Mucosa of descending colon (tissue), 3 donors: Measurements from ENCODE around the gene NUDT13. TPM values are rescaled to one million over a fixed set of nuclear protein-coding genes. Genes with fewer than 3 reads are reported as not detected.

ENCODE experiments used
- ATAC-seq: fragments of 200-7000 bp; cut with Tn5 transposase; one replicate; pipeline ENCODE4 v1.9.1; 2020; ENCODE audit warnings: mild to moderate bottlenecking, moderate library complexity
- DNase-seq, 3 donors: peaks; one replicate each; pipeline ENCODE4 v3.0.0-alpha.2; 2020
- H3K36me3 ChIP-seq: fragments of 200-600 bp; one replicate; pipeline ENCODE4 v1.8.0; 2021; ENCODE audit warnings: low read depth, mild to moderate bottlenecking
- H3K4me1 ChIP-seq: fragments of 200-600 bp; one replicate; pipeline ENCODE4 v1.8.0; 2021; ENCODE audit warnings: low read depth, mild to moderate bottlenecking
- H3K4me3 ChIP-seq: fragments of 200-600 bp; one replicate; pipeline ENCODE4 v1.8.0; 2021; ENCODE audit warnings: mild to moderate bottlenecking
- H3K9me3 ChIP-seq: fragments of 200-600 bp; one replicate; pipeline ENCODE4 v1.8.0; 2021; ENCODE audit warnings: mild to moderate bottlenecking
- CTCF ChIP-seq: fragments of 200-600 bp; IDR thresholded peaks from one replicate; pipeline ENCODE4 v1.8.0; 2022; ENCODE audit warnings: antibody characterized with exemption, mild to moderate bottlenecking
- intact Hi-C, 2 donors: fragments of 100-400 bp; cut with DNase I in 1 of 2; cut with micrococcal nuclease in 1 of 2; formaldehyde crosslinking; loops; one replicate each; pipeline versions ENCODE4 v1.11.0 to v1.11.1; 2022; cut with DNase I, micrococcal nuclease
- total RNA-seq, 3 donors: library from RNA; stranded (reverse); fragmentation: NEBNext Ultra II Directional in 2 of 3; extraction: Animal tissue kit (Norgen Biotek cat#: 25700) in 2 of 3; gene quantifications; one replicate each; pipeline versions ENCODE4 v1.2.1 to v1.2.4, GENCODE V29; 2021 to 2023
- donor health status: DM: no; HTN: no; CAD: no; lungs with moderate emphysema.
- donor health status: DM: no; HTN: no; CAD: no.
- donor health status: DM: no; HTN: yes; CAD: no.

Gene NUDT13
- total RNA-seq, 3 donors from 2014 or later = 3.5 to 5.1 (median 3.6) TPM

- TF ChIP-seq CTCF = no peak
- DNase-seq = no peak
- no peak for ATAC-seq
- H3K36me3 ChIP-seq = no peaks in the 10 kb centered on the region
- H3K4me1 ChIP-seq = no peaks in the 10 kb centered on the region
- intact Hi-C loops = no loop called here
- no peaks in the 10 kb centered on the region for H3K9me3 ChIP-seq
- H3K4me3 ChIP-seq = no peak overlapping the region
Measured at GRCh38 chr10:73119457-73119856, 9.2 kb downstream of the NUDT13 start.

GRCh38 chr10:73119952-73120351 lies 9.7 kb downstream of the NUDT13 start:
- TF ChIP-seq CTCF = no peak
- Histone ChIP-seq H3K36me3 (no peaks in the 10 kb centered on the region), H3K4me3 (no peak overlapping the region), H3K9me3 (no peaks in the 10 kb centered on the region), H3K4me1 (no peaks in the 10 kb centered on the region)
- intact Hi-C loops = no loop called here
- DNase-seq = no peak
- no peak for ATAC-seq

GRCh38 chr10:73126343-73126742 lies 16.1 kb downstream of the NUDT13 start:
- ATAC-seq (no peak), DNase-seq (no peak)
- TF ChIP-seq CTCF = no peak
- Histone ChIP-seq H3K36me3 (no peaks in the 10 kb centered on the region), H3K4me1 (no peaks in the 10 kb centered on the region), H3K9me3 (no peaks in the 10 kb centered on the region), H3K4me3 (no peak overlapping the region)
- intact Hi-C loops = no loop called here

- ATAC-seq = no peak
- Histone ChIP-seq H3K9me3 (no peaks in the 10 kb centered on the region), H3K36me3 (no peaks in the 10 kb centered on the region), H3K4me1 (no peaks in the 10 kb centered on the region), H3K4me3 (no peak overlapping the region)
- intact Hi-C loops = no loop called here
- no peak for TF ChIP-seq CTCF
- DNase-seq = no peak
Measured at GRCh38 chr10:73131301-73131700, 21.0 kb downstream of the NUDT13 start.

GRCh38 chr10:73131913-73132686 lies 21.8 kb downstream of the NUDT13 start:
- no peak for ATAC-seq
- H3K4me3 ChIP-seq = no peak overlapping the region
- no peak for DNase-seq
- H3K36me3 ChIP-seq = no peaks in the 10 kb centered on the region
- TF ChIP-seq CTCF = no peak
- H3K9me3 ChIP-seq = no peaks in the 10 kb centered on the region
- no peaks in the 10 kb centered on the region for H3K4me1 ChIP-seq
- intact Hi-C loops = no loop called here
